ENCODE data around the gene ABLIM2.

- TF ChIP-seq RAD21 (conservative IDR thresholded peaks at IDR 0.05): no peak
- TF ChIP-seq, protein P1, sequence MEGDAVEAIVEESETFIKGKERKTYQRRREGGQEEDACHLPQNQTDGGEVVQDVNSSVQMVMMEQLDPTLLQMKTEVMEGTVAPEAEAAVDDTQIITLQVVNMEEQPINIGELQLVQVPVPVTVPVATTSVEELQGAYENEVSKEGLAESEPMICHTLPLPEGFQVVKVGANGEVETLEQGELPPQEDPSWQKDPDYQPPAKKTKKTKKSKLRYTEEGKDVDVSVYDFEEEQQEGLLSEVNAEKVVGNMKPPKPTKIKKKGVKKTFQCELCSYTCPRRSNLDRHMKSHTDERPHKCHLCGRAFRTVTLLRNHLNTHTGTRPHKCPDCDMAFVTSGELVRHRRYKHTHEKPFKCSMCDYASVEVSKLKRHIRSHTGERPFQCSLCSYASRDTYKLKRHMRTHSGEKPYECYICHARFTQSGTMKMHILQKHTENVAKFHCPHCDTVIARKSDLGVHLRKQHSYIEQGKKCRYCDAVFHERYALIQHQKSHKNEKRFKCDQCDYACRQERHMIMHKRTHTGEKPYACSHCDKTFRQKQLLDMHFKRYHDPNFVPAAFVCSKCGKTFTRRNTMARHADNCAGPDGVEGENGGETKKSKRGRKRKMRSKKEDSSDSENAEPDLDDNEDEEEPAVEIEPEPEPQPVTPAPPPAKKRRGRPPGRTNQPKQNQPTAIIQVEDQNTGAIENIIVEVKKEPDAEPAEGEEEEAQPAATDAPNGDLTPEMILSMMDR (IDR thresholded peaks at IDR 0.05; ENCODE audit: poor library complexity, severe bottlenecking): no peak
- TF ChIP-seq EP300 (conservative IDR thresholded peaks at IDR 0.05; ENCODE audit: poor library complexity, severe bottlenecking): no peak
- no peak for TF ChIP-seq POLR2AphosphoS5 (IDR thresholded peaks at IDR 0.05)
- TF ChIP-seq, protein P2, sequence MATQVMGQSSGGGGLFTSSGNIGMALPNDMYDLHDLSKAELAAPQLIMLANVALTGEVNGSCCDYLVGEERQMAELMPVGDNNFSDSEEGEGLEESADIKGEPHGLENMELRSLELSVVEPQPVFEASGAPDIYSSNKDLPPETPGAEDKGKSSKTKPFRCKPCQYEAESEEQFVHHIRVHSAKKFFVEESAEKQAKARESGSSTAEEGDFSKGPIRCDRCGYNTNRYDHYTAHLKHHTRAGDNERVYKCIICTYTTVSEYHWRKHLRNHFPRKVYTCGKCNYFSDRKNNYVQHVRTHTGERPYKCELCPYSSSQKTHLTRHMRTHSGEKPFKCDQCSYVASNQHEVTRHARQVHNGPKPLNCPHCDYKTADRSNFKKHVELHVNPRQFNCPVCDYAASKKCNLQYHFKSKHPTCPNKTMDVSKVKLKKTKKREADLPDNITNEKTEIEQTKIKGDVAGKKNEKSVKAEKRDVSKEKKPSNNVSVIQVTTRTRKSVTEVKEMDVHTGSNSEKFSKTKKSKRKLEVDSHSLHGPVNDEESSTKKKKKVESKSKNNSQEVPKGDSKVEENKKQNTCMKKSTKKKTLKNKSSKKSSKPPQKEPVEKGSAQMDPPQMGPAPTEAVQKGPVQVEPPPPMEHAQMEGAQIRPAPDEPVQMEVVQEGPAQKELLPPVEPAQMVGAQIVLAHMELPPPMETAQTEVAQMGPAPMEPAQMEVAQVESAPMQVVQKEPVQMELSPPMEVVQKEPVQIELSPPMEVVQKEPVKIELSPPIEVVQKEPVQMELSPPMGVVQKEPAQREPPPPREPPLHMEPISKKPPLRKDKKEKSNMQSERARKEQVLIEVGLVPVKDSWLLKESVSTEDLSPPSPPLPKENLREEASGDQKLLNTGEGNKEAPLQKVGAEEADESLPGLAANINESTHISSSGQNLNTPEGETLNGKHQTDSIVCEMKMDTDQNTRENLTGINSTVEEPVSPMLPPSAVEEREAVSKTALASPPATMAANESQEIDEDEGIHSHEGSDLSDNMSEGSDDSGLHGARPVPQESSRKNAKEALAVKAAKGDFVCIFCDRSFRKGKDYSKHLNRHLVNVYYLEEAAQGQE (IDR thresholded peaks at IDR 0.05; ENCODE audit: borderline replicate concordance): no peak
- no peak for TF ChIP-seq EZH2 (IDR thresholded peaks at IDR 0.05; ENCODE audit: borderline replicate concordance, insufficient read depth, low read length, poor library complexity, severe bottlenecking)
- no peak for TF ChIP-seq TAF1 (IDR thresholded peaks at IDR 0.05; ENCODE audit: low read depth)
- no peak for TF ChIP-seq MXI1 (conservative IDR thresholded peaks at IDR 0.05; ENCODE audit: poor library complexity, severe bottlenecking)
- no peak for TF ChIP-seq SMC3 (conservative IDR thresholded peaks at IDR 0.05; ENCODE audit: poor library complexity)
Measured at GRCh38 chr4:8115916-8116315, 42.7 kb downstream of the ABLIM2 start.

All from neural cell (in vitro differentiated cells).